Stimulated activated memory B cell treated with anti-CD40 and anti-IgM and Interleukin-4, amounts not matched to agents 10 μg/mL and 1 μg/mL and 100 μg/mL, for 72 hours (primary cell): ENCODE measurements around the gene BCL2.
"Not testable (repeated sequence)": the region's sequence is repeated elsewhere in the genome, so short reads cannot be mapped to it uniquely, and the experiment has no call there.

Source experiments
- ATAC-seq: fragments of 150-1000 bp; cut with Tn5 transposase; 2 replicates; pipeline ENCODE4 v1.10.0; 2021
- H3K27ac Mint-ChIP-seq: one replicate; pipeline ENCODE4 v1.8.0; 2022; ENCODE audit warnings: mild to moderate bottlenecking, mixed read lengths
- H3K27me3 Mint-ChIP-seq: one replicate; pipeline ENCODE4 v1.8.0; 2022; ENCODE audit warnings: mixed read lengths
- H3K36me3 Mint-ChIP-seq: one replicate; pipeline ENCODE4 v1.8.0; 2022; ENCODE audit warnings: mixed read lengths
- H3K4me1 Mint-ChIP-seq: one replicate; pipeline ENCODE4 v1.8.0; 2022; ENCODE audit warnings: mixed read lengths
- H3K4me3 Mint-ChIP-seq: one replicate; pipeline ENCODE4 v1.8.0; 2022; ENCODE audit warnings: mild to moderate bottlenecking, moderate library complexity, mixed read lengths
- H3K9me3 Mint-ChIP-seq: one replicate; pipeline ENCODE4 v1.8.0; 2022; ENCODE audit warnings: mixed read lengths

The BCL2 gene

GRCh38 chr18:63235920-63236319, 83.6 kb downstream of the BCL2 start:
- peaks cover 60% of the 10 kb centered on the region for H3K4me1 Mint-ChIP-seq
- not testable (repeated sequence) for H3K27me3 Mint-ChIP-seq, H3K9me3 Mint-ChIP-seq, H3K4me3 Mint-ChIP-seq, ATAC-seq
- H3K27ac Mint-ChIP-seq, result peak overlapping the region; percentile 61
- H3K36me3 Mint-ChIP-seq, result peaks cover 65% of the 10 kb centered on the region

- Mint-ChIP-seq H3K4me1 (peaks cover 65% of the 10 kb centered on the region), H3K9me3 (peaks cover 3% of the 10 kb centered on the region), H3K27ac (peak overlapping the region; percentile 68), H3K36me3 (peaks cover 61% of the 10 kb centered on the region), H3K4me3 (peak overlapping the region; percentile 13), H3K27me3 (no peaks in the 10 kb centered on the region)
- no peak for ATAC-seq
Observed at GRCh38 chr18:63234841-63235240, 84.7 kb downstream of the BCL2 start.

GRCh38 chr18:63234432-63234831, 85.1 kb downstream of the BCL2 start:
- peaks cover 65% of the 10 kb centered on the region for H3K36me3 Mint-ChIP-seq

GRCh38 chr18:63233334-63233733, 86.2 kb downstream of the BCL2 start:
- peaks cover 71% of the 10 kb centered on the region for H3K4me1 Mint-ChIP-seq
- H3K4me3 Mint-ChIP-seq, result peak overlapping the region; percentile 22
- peak; percentile 48 for ATAC-seq
- H3K27me3 Mint-ChIP-seq, result no peaks in the 10 kb centered on the region
- H3K9me3 Mint-ChIP-seq, result peaks cover 3% of the 10 kb centered on the region
- peak overlapping the region; percentile 50 for H3K27ac Mint-ChIP-seq
- peaks cover 69% of the 10 kb centered on the region for H3K36me3 Mint-ChIP-seq

More at GRCh38 chr18:63234432-63234831, 85.1 kb downstream of the BCL2 start:
- peaks cover 69% of the 10 kb centered on the region for H3K4me1 Mint-ChIP-seq
- peak overlapping the region; percentile 68 for H3K27ac Mint-ChIP-seq
- no peaks in the 10 kb centered on the region for H3K27me3 Mint-ChIP-seq
- peaks cover 3% of the 10 kb centered on the region for H3K9me3 Mint-ChIP-seq
- no peak for ATAC-seq
- H3K4me3 Mint-ChIP-seq, result peak overlapping the region; percentile 13

GRCh38 chr18:63232826-63233225, 86.7 kb downstream of the BCL2 start:
- peaks cover 71% of the 10 kb centered on the region for H3K36me3 Mint-ChIP-seq
- no peak overlapping the region for H3K4me3 Mint-ChIP-seq
- ATAC-seq, result no peak
- H3K9me3 Mint-ChIP-seq, result peaks cover 3% of the 10 kb centered on the region
- H3K27ac Mint-ChIP-seq, result peak overlapping the region; percentile 50
- peaks cover 71% of the 10 kb centered on the region for H3K4me1 Mint-ChIP-seq
- no peaks in the 10 kb centered on the region for H3K27me3 Mint-ChIP-seq

- peak overlapping the region; percentile 61 for H3K27ac Mint-ChIP-seq
- H3K4me1 Mint-ChIP-seq, result peaks cover 75% of the 10 kb centered on the region
- H3K4me3 Mint-ChIP-seq, result no peak overlapping the region
- no peak for ATAC-seq
- H3K9me3 Mint-ChIP-seq, result no peaks in the 10 kb centered on the region
- H3K36me3 Mint-ChIP-seq, result peaks cover 71% of the 10 kb centered on the region
- H3K27me3 Mint-ChIP-seq, result no peaks in the 10 kb centered on the region
Observed at GRCh38 chr18:63229971-63230370, 89.6 kb downstream of the BCL2 start.

- no peaks in the 10 kb centered on the region for H3K27me3 Mint-ChIP-seq
- no peak for ATAC-seq
- peak overlapping the region; percentile 80 for H3K27ac Mint-ChIP-seq
- peaks cover 76% of the 10 kb centered on the region for H3K4me1 Mint-ChIP-seq
- H3K9me3 Mint-ChIP-seq, result no peaks in the 10 kb centered on the region
- no peak overlapping the region for H3K4me3 Mint-ChIP-seq
- H3K36me3 Mint-ChIP-seq, result peaks cover 70% of the 10 kb centered on the region
Observed at GRCh38 chr18:63225434-63225833, 94.1 kb downstream of the BCL2 start.

GRCh38 chr18:63224630-63225029, 94.9 kb downstream of the BCL2 start:
- H3K4me1 Mint-ChIP-seq, result peaks cover 71% of the 10 kb centered on the region
- peaks cover 69% of the 10 kb centered on the region for H3K36me3 Mint-ChIP-seq
- no peaks in the 10 kb centered on the region for H3K9me3 Mint-ChIP-seq
- no peaks in the 10 kb centered on the region for H3K27me3 Mint-ChIP-seq
- H3K4me3 Mint-ChIP-seq, result peak overlapping the region; percentile 1
- ATAC-seq, result peak; percentile 67
- H3K27ac Mint-ChIP-seq, result peak overlapping the region; percentile 80

- Mint-ChIP-seq H3K27me3 (no peaks in the 10 kb centered on the region), H3K4me1 (peaks cover 74% of the 10 kb centered on the region), H3K36me3 (peaks cover 69% of the 10 kb centered on the region), H3K9me3 (peaks cover under 1% of the 10 kb centered on the region), H3K4me3 (peak overlapping the region; percentile 27), H3K27ac (peak overlapping the region; percentile 80)
- ATAC-seq, result no peak
Observed at GRCh38 chr18:63223837-63224236, 95.7 kb downstream of the BCL2 start.

GRCh38 chr18:63220903-63221302, 98.7 kb downstream of the BCL2 start:
- no peak for ATAC-seq
- no peaks in the 10 kb centered on the region for H3K27me3 Mint-ChIP-seq
- peaks cover 7% of the 10 kb centered on the region for H3K9me3 Mint-ChIP-seq
- H3K4me3 Mint-ChIP-seq, result no peak overlapping the region
- peaks cover 92% of the 10 kb centered on the region for H3K4me1 Mint-ChIP-seq
- peak overlapping the region; percentile 56 for H3K27ac Mint-ChIP-seq
- H3K36me3 Mint-ChIP-seq, result peaks cover 68% of the 10 kb centered on the region

- ATAC-seq, result peak; percentile 55
- Mint-ChIP-seq H3K9me3 (peaks cover 10% of the 10 kb centered on the region), H3K36me3 (peaks cover 73% of the 10 kb centered on the region), H3K27me3 (no peaks in the 10 kb centered on the region), H3K4me1 (peaks cover 86% of the 10 kb centered on the region), H3K4me3 (no peak overlapping the region), H3K27ac (peak overlapping the region; percentile 71)
Observed at GRCh38 chr18:63218472-63218871, 101.1 kb downstream of the BCL2 start.

GRCh38 chr18:63216516-63217311, 102.9 kb downstream of the BCL2 start:
- no peak for ATAC-seq
- peaks cover 88% of the 10 kb centered on the region for H3K4me1 Mint-ChIP-seq
- H3K27me3 Mint-ChIP-seq, result no peaks in the 10 kb centered on the region
- H3K4me3 Mint-ChIP-seq, result no peak overlapping the region
- H3K36me3 Mint-ChIP-seq, result peaks cover 64% of the 10 kb centered on the region
- H3K27ac Mint-ChIP-seq, result peak overlapping the region; percentile 71
- H3K9me3 Mint-ChIP-seq, result peaks cover 10% of the 10 kb centered on the region

GRCh38 chr18:63213936-63214671, 105.5 kb downstream of the BCL2 start:
- no peak for ATAC-seq
- H3K36me3 Mint-ChIP-seq, result peaks cover 51% of the 10 kb centered on the region
- no peak overlapping the region for H3K4me3 Mint-ChIP-seq
- H3K27me3 Mint-ChIP-seq, result no peaks in the 10 kb centered on the region
- H3K4me1 Mint-ChIP-seq, result peaks cover 93% of the 10 kb centered on the region
- peak overlapping the region; percentile 74 for H3K27ac Mint-ChIP-seq
- peaks cover 10% of the 10 kb centered on the region for H3K9me3 Mint-ChIP-seq

- no peak for ATAC-seq
- Mint-ChIP-seq H3K27me3 (no peaks in the 10 kb centered on the region), H3K4me3 (no peak overlapping the region), H3K27ac (peak overlapping the region; percentile 74), H3K4me1 (peaks cover 93% of the 10 kb centered on the region), H3K9me3 (peaks cover 4% of the 10 kb centered on the region), H3K36me3 (peaks cover 46% of the 10 kb centered on the region)
Observed at GRCh38 chr18:63213331-63213900, 106.2 kb downstream of the BCL2 start.

- Mint-ChIP-seq H3K36me3 (peaks cover 41% of the 10 kb centered on the region), H3K4me3 (peak overlapping the region; percentile 51), H3K27me3 (no peaks in the 10 kb centered on the region), H3K27ac (peak overlapping the region; percentile 84), H3K4me1 (peaks cover 93% of the 10 kb centered on the region), H3K9me3 (peaks cover 3% of the 10 kb centered on the region)
- no peak for ATAC-seq
Observed at GRCh38 chr18:63210521-63210920, 109.0 kb downstream of the BCL2 start.
